IMR-90 (cell line): ENCODE measurements around the gene ZBED4. TPM values are rescaled to one million over a fixed set of nuclear protein-coding genes. Genes with fewer than 3 reads are reported as not detected.

ENCODE experiments used
- ATAC-seq: fragments of 200-7000 bp; cut with Tn5 transposase; 2 replicates; pipeline ENCODE4 v1.9.1; 2020; ENCODE audit warnings: low read depth, mild to moderate bottlenecking, moderate library complexity
- BruUV-seq: library from RNA; stranded (reverse); fragments of 400-500 nt; replicated peaks from 2 replicates; lab custom pipeline; 2021; lab: Mats Ljungman, UMichigan
- CTCF ChIA-PET: fragments of 300-600 bp; formaldehyde crosslinking; extraction: SDS; loops from one replicate; lab custom pipeline; 2021; ENCODE audit warnings: antibody characterized with exemption; lab: Yijun Ruan, JAX
- POLR2A ChIA-PET: fragments of 300-600 bp; sonication (Branson Sonifier 250); formaldehyde crosslinking; loops from one replicate; lab custom pipeline; 2022; ENCODE audit warnings: antibody characterized with exemption; ENCODE audit not compliant: unreplicated experiment; lab: Charles Lee
- DNase-seq: peaks from one replicate; pipeline ENCODE4 v3.0.0; 2013
- H2AFZ ChIP-seq: replicated peaks from 2 replicates; pipeline ENCODE3; 2013; ENCODE audit warnings: low read length, mild to moderate bottlenecking; ENCODE audit not compliant: poor library complexity
- H2AK5ac ChIP-seq: 2 replicates; pipeline ENCODE4 v1.6.1; 2013; ENCODE audit warnings: low read depth, low read length, inconsistent platforms
- H2AK9ac ChIP-seq: replicated peaks from 2 replicates; pipeline ENCODE3; 2013; ENCODE audit warnings: mild to moderate bottlenecking, low read depth, low read length, moderate library complexity; ENCODE audit not compliant: poor library complexity
- H2BK120ac ChIP-seq: 2 replicates; pipeline ENCODE4 v1.6.1; 2013; ENCODE audit warnings: low read depth, low read length, inconsistent platforms
- H2BK15ac ChIP-seq: 3 replicates; pipeline ENCODE4 v1.6.1; 2013; ENCODE audit warnings: low read depth, low read length, inconsistent platforms
- H2BK20ac ChIP-seq: 2 replicates; pipeline ENCODE4 v1.6.1; 2013; ENCODE audit warnings: low read depth, mild to moderate bottlenecking, inconsistent platforms, low read length, moderate library complexity
- H2BK5ac ChIP-seq: 2 replicates; pipeline ENCODE4 v1.6.1; 2013; ENCODE audit warnings: mild to moderate bottlenecking, low read depth, low read length, inconsistent platforms; ENCODE audit not compliant: poor library complexity, severe bottlenecking
- H3K14ac ChIP-seq: replicated peaks from 2 replicates; pipeline ENCODE4 v1.6.1; 2013; ENCODE audit warnings: low read depth, low read length, inconsistent platforms
- H3K18ac ChIP-seq: 2 replicates; pipeline ENCODE4 v1.6.1; 2013; ENCODE audit warnings: low read depth, low read length, control low read depth
- H3K23ac ChIP-seq: 2 replicates; pipeline ENCODE4 v1.6.1; 2013; ENCODE audit warnings: low read depth, low read length, inconsistent platforms
- H3K27ac ChIP-seq: 2 replicates; pipeline ENCODE4 v1.5.1; 2013; ENCODE audit warnings: mild to moderate bottlenecking, control low read depth, low read length; ENCODE audit not compliant: insufficient read depth
- H3K27me3 ChIP-seq: 2 replicates; pipeline ENCODE4 v1.6.1; 2013; ENCODE audit warnings: low read length; ENCODE audit not compliant: control insufficient read depth, insufficient read depth
- H3K36me3 ChIP-seq: 2 replicates; pipeline ENCODE4 v1.6.1; 2013; ENCODE audit warnings: low read length, mixed read lengths; ENCODE audit not compliant: control insufficient read depth, insufficient read depth
- H3K4ac ChIP-seq: 2 replicates; pipeline ENCODE4 v1.6.1; 2013; ENCODE audit warnings: low read depth, low read length, inconsistent platforms
- H3K4me1 ChIP-seq: 2 replicates; pipeline ENCODE4 v1.6.1; 2013; ENCODE audit warnings: low read length, mixed read lengths; ENCODE audit not compliant: control insufficient read depth, insufficient read depth
- H3K4me2 ChIP-seq: 2 replicates; pipeline ENCODE4 v1.6.1; 2013; ENCODE audit warnings: low read depth, mild to moderate bottlenecking, control low read depth, low read length, moderate library complexity
- H3K4me3 ChIP-seq: 2 replicates; pipeline ENCODE4 v1.5.1; 2013; ENCODE audit warnings: low read depth, mild to moderate bottlenecking, control low read depth, low read length, moderate library complexity; ENCODE audit not compliant: insufficient read depth
- H3K56ac ChIP-seq: 2 replicates; pipeline ENCODE4 v1.6.1; 2013; ENCODE audit warnings: low read length, inconsistent platforms; ENCODE audit not compliant: insufficient read depth; ENCODE audit errors: extremely low read depth
- H3K79me1 ChIP-seq, 2 experiments: 2 replicates each; pipeline ENCODE4 v1.6.1; 2013; ENCODE audit warnings: low read length in 2 of 2, inconsistent platforms in 1 of 2, low read depth in 1 of 2
- H3K9ac ChIP-seq: 2 replicates; pipeline ENCODE4 v1.6.1; 2013; ENCODE audit warnings: low read depth, low read length, control low read depth
- H3K9me1 ChIP-seq: 2 replicates; pipeline ENCODE4 v1.6.1; 2013; ENCODE audit warnings: low read length, inconsistent platforms; ENCODE audit not compliant: insufficient read depth
- H3K9me3 ChIP-seq: 2 replicates; pipeline ENCODE4 v1.6.1; 2013; ENCODE audit warnings: low read length; ENCODE audit not compliant: control insufficient read depth, insufficient read depth
- H4K20me1 ChIP-seq: 2 replicates; pipeline ENCODE4 v1.6.1; 2013; ENCODE audit warnings: low read length, inconsistent platforms; ENCODE audit not compliant: insufficient read depth
- H4K5ac ChIP-seq: 2 replicates; pipeline ENCODE4 v1.6.1; 2013; ENCODE audit warnings: mild to moderate bottlenecking, low read depth, low read length, control low read depth
- H4K8ac ChIP-seq, 2 experiments: 2 replicates each; pipeline ENCODE4 v1.6.1; 2013; ENCODE audit warnings: low read depth in 2 of 2, low read length in 2 of 2, control low read depth in 1 of 2, inconsistent platforms in 1 of 2
- H4K91ac ChIP-seq: 2 replicates; pipeline ENCODE4 v1.6.1; 2013; ENCODE audit warnings: low read depth, low read length, inconsistent platforms; ENCODE audit not compliant: insufficient read depth
- RAD21 ChIP-seq: IDR thresholded peaks from 2 replicates; pipeline ENCODE4 v1.6.1; 2012; ENCODE audit warnings: low read length, improper control_type of control experiment
- WGBS, 2 experiments: methylation state at CpG; one replicate each; pipeline versions ENCODE4 v1.1.5 to v1.1.7; 2013; ENCODE audit warnings: missing lambda C conversion rate in 2 of 2; ENCODE audit not compliant: insufficient read length in 1 of 2; ENCODE audit errors: extremely low coverage in 2 of 2; 5-methylcytosine and 5-hydroxymethylcytosine counted together
- dilution Hi-C: fragments of 300-500 bp; cut with HindIII; formaldehyde crosslinking; loops from one replicate; pipeline ENCODE4 v1.14.3; 2018; ENCODE audit warnings: low sequenced_read_pairs; ENCODE audit not compliant: unreplicated experiment
- in situ Hi-C: fragments of 300-500 bp; cut with MboI; formaldehyde crosslinking; loops from 3 replicates; pipeline ENCODE4 v1.14.3; 2019; ENCODE audit warnings: low sequenced_read_pairs, inconsistent platforms, mixed read lengths
- intact Hi-C: fragments of 100-400 bp; cut with micrococcal nuclease; formaldehyde crosslinking; loops from 2 replicates; pipeline ENCODE4 v1.10.0; 2022
- polyA plus RNA-seq, 3 experiments: library from polyadenylated mRNA; depleted of rRNA; stranded (reverse); fragments of >200 nt; gene quantifications; 2 replicates each; pipeline ENCODE4 v1.2.3, GENCODE V29; 2012; ENCODE audit warnings: low replicate concordance in 1 of 3
- total RNA-seq: library from RNA; depleted of rRNA; stranded (reverse); fragments of >200 nt; gene quantifications from 2 replicates; pipeline ENCODE4 v1.2.3, GENCODE V29; 2012
- TF ChIP-seq, protein P1 (sequence below): fragments of 150-350 bp; IDR thresholded peaks from 2 replicates; pipeline ENCODE4 v1.6.1; 2016; ENCODE audit warnings: low read depth, mild to moderate bottlenecking, low read length, moderate library complexity, borderline replicate concordance

Gene ZBED4
- total and polyA plus RNA-seq, 2 of the 4 experiments (the other 2 are of a cell fraction) = 9.3 to 10.5 TPM

DNA sequence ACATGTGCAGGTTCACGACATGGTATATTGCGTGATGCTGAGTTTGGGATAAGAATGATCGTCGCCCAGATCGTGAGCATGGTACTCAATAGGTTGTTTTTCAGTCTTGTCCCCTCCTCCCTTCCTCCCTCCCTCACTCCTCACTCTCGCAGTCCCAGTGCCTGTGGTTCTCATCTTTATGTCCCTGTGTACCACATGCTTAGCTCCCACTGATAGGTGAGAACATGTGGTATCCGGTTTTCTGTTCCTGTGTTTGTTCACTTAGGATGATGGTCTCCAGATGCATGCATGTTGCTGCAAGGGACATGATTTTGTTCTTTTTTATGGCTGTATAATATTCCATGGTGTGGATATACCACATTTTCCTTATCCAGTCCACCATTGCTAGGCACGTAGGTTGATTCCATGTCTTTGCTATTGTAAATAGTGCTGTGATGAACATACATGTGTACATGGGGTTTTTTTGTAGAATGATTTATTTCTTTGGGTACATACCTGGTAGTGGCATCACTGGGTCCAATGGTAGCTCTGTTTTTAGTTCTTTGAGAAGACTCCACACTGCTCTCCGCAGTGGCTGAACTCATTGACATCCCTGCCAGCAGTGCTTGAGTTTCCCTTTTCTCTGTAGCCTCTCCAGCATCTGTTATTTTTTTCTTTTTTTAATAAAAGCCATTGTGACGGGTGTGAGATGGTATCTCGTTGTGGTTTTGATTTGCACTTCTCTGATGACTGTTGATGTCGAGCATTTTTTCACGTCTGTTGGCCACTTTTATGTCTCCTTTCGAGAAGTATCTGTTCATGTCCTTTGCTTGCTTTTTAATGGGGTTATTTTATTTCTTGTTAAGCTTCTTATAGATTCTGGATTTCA, 16.4 kb downstream of the ZBED4 start:
- Histone ChIP-seq H2BK20ac (no peak overlapping the region), H3K4me2 (no peak overlapping the region), H3K36me3 (peaks cover 20% of the 10 kb centered on the region), H3K4ac (no peak overlapping the region), H3K4me1 (no peaks in the 10 kb centered on the region), H3K23ac (no peak overlapping the region), H2BK15ac (no peak overlapping the region), H3K79me1 (peaks cover 23 to 65% of the 10 kb centered on the region in 2 experiments), H3K14ac (no peak overlapping the region), H4K5ac (no peak overlapping the region), H4K20me1 (peaks cover 60% of the 10 kb centered on the region), H3K4me3 (no peak overlapping the region), H4K8ac (no peak overlapping the region), H3K56ac (no peak overlapping the region), H2AK5ac (no peak overlapping the region), H2BK120ac (no peak overlapping the region), H2AK9ac (no peak overlapping the region), H3K27ac (no peak overlapping the region), H3K27me3 (no peaks in the 10 kb centered on the region), H3K9me3 (peaks cover 27% of the 10 kb centered on the region), H2BK5ac (no peak overlapping the region), H3K18ac (no peak overlapping the region), H3K9me1 (0 out of 2 replicates have a peak, but pooled peaks cover 5% of the 10 kb centered on the region), H4K91ac (no peak overlapping the region), H2AFZ (no peak overlapping the region), H3K9ac (no peak overlapping the region)
- dilution Hi-C loops (no loop called here), in situ Hi-C loops (loop anchor here (10.0 kb wide), 1 partner anchor 45 kb away; the partner anchor contains the start of genes ALG12 and CRELD2), intact Hi-C loops (no loop called here)
- DNase-seq (no peak), ATAC-seq (no peak)
- BruUV-seq = no TSS peak
- CTCF ChIA-PET = interaction anchor here (0.6 kb wide), 1 partner anchor 467 kb away, joined by 3 read pairs; no protein-coding TSS in a partner anchor
- no peak for TF ChIP-seq RAD21
- TF ChIP-seq, protein P1, sequence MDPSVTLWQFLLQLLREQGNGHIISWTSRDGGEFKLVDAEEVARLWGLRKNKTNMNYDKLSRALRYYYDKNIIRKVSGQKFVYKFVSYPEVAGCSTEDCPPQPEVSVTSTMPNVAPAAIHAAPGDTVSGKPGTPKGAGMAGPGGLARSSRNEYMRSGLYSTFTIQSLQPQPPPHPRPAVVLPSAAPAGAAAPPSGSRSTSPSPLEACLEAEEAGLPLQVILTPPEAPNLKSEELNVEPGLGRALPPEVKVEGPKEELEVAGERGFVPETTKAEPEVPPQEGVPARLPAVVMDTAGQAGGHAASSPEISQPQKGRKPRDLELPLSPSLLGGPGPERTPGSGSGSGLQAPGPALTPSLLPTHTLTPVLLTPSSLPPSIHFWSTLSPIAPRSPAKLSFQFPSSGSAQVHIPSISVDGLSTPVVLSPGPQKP = no peak
- POLR2A ChIA-PET = no interaction called here
- WGBS, 2 experiments = 100% methylated on average over 1 of the region's 14 CpGs; no CpG with 5 or more reads in 1 of the 2 experiments
